ENCODE data around the gene BCL11A. TPM values are rescaled to one million over a fixed set of nuclear protein-coding genes. Genes with fewer than 3 reads are reported as not detected.
A peak's percentile ranks its signal among the peaks of the same experiment; 100 is the strongest.

BCL11A gene
- total RNA-seq, 2 experiments from 2014 or later = 0.45 to 0.54 TPM

DNA sequence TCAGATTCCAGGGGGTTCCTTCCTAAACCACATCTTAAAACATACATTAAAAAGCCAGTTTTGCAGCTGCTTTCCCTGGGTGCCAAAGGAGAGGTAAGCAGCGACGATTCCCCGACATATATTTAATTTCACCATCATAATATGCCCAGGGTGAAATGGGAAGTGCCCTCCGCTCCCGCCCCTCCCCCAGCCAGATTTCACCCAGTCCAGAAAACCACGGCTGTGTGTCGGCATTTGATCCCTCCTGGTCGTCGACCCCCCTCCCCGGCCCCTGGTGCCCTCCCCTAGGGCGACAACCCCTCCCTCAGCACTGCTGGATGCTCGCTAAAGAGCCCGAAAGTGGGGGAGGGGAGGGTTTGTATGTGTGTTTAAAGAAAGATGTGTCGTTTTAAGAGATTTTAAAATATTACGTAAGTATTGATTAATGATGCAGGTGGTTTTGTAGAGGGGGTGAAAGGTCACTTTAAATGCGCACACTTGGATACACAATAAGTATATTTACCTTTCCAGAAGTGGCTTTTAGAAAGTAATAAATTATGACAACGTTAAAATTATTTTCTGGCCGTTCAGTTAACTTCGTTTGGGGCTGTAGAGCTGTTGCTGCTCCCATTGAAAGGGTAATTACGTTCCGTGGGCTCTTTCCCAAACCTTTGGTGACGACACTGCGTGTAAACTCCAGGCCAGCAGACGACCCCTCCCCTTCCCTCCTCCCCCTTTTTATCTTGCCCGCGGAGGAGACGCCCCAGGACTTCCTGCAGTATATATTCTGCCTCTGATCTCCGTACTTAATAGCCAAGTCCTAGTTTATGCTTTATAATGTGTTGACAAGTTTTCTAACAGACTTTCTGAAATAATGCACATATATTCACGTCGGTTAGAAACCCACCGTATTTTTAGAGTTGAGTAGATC lies 3.4 kb upstream of the BCL11A start:
- Mint-ChIP-seq H3K36me3 (ENCODE audit: low read depth) (no peaks in the 10 kb centered on the region), H3K27me3 (peaks cover 55% of the 10 kb centered on the region), H3K9me3 (no peaks in the 10 kb centered on the region), H3K4me3 (peak overlapping the region; percentile 56), H3K4me1 (ENCODE audit: low read depth) (peaks cover 32% of the 10 kb centered on the region), H3K27ac (no peak overlapping the region)
- POLR2A ChIA-PET = no interaction called here
- DNase-seq (peak; percentile 30), ATAC-seq (peak; percentile 9)
- CTCF ChIA-PET = interaction anchor here (1.2 to 9.3 kb wide), 6 partner anchors 9 to 87 kb away, joined by 3 to 104 read pairs (median 4); no protein-coding TSS in a partner anchor
- TF ChIP-seq CTCF (IDR thresholded peaks at IDR 0.05) = no peak
- intact Hi-C loops (cut with micrococcal nuclease) = loop anchor here (10.0 kb wide), 2 partner anchors 672 to 1252 kb away; no protein-coding TSS in a partner anchor

DNA sequence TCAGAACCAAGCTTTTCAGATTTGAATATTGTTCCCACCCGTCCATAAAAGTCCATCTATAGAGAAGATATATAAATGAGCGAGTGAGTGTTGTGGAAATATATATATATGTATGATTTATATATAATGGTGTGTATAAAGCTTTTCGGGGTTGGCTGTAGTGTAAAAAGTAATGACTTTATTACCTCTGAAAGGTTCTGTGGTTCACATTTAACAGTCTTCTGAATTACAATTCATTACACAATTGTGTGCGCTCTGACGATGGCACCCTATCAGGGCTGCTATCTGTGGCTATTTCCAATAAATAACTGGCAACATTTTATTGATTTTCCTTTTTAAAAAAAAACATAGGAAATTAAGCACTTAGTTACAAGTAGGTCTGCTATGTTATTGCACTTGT lies 2.7 kb upstream of the BCL11A start:
- CTCF ChIA-PET = interaction anchor here (1.2 to 9.3 kb wide), 6 partner anchors 9 to 87 kb away, joined by 3 to 104 read pairs (median 4); no protein-coding TSS in a partner anchor
- H3K4me3 Mint-ChIP-seq = no peak overlapping the region
- peaks cover 54% of the 10 kb centered on the region for H3K27me3 Mint-ChIP-seq
- POLR2A ChIA-PET = interaction anchor here (1.0 kb wide), 1 partner anchor 17 kb away, joined by 3 read pairs; no protein-coding TSS in a partner anchor
- peaks cover 34% of the 10 kb centered on the region for H3K4me1 Mint-ChIP-seq (ENCODE audit: low read depth)
- DNase-seq (no peak), ATAC-seq (no peak)
- no peak overlapping the region for H3K27ac Mint-ChIP-seq
- H3K9me3 Mint-ChIP-seq = no peaks in the 10 kb centered on the region
- no peaks in the 10 kb centered on the region for H3K36me3 Mint-ChIP-seq (ENCODE audit: low read depth)
- TF ChIP-seq CTCF (IDR thresholded peaks at IDR 0.05) = no peak
- intact Hi-C loops (cut with micrococcal nuclease) = loop anchor here (10.0 kb wide), 2 partner anchors 671 to 1251 kb away; no protein-coding TSS in a partner anchor

DNA sequence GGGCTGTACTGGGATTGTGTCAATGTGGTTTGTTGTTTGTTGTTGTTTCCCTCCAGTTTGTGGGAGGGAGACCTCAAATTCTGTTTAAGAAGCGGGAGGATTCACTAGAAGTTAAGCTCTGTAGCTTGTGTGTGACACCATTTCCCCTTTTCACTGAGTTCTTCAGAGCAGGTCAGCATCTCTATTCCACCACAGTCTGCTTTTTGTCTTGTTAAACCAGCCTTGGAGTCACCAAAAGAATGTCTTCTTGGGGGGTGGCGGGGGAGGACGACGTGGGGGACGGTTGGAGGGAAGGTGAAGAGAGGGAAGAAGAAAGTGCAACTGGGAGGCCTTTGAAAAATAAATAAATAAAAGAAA lies 2.3 kb upstream of the BCL11A start:
- CTCF ChIA-PET = interaction anchor here (1.2 to 9.3 kb wide), 6 partner anchors 10 to 88 kb away, joined by 3 to 104 read pairs (median 4); no protein-coding TSS in a partner anchor
- ATAC-seq = no peak
- peaks cover 36% of the 10 kb centered on the region for H3K4me1 Mint-ChIP-seq (ENCODE audit: low read depth)

GRCh38 chr2:60555066-60555782 lies 1.8 kb upstream of the BCL11A start:
- ChIA-PET POLR2A (interaction anchor here (0.5 to 1.0 kb wide), 2 partner anchors 16 to 560 kb away, joined by 3 read pairs; no protein-coding TSS in a partner anchor), CTCF (interaction anchor here (1.3 to 9.3 kb wide), 5 partner anchors 10 to 29 kb away, joined by 3 to 104 read pairs (median 5); no protein-coding TSS in a partner anchor)
- Mint-ChIP-seq H3K27me3 (peaks cover 53% of the 10 kb centered on the region), H3K27ac (no peak overlapping the region), H3K4me3 (peak overlapping the region; percentile 76), H3K36me3 (ENCODE audit: low read depth) (no peaks in the 10 kb centered on the region), H3K4me1 (ENCODE audit: low read depth) (peaks cover 38% of the 10 kb centered on the region), H3K9me3 (no peaks in the 10 kb centered on the region)
- intact Hi-C loops (cut with micrococcal nuclease) = loop anchor here (10.0 kb wide), 2 partner anchors 670 to 1250 kb away; no protein-coding TSS in a partner anchor
- DNase-seq (peak; percentile 77), ATAC-seq (peak; percentile 40)
- TF ChIP-seq CTCF (IDR thresholded peaks at IDR 0.05) = peak; percentile 30

More for the DNA sequence above, 2.3 kb upstream of the BCL11A start:
- POLR2A ChIA-PET = interaction anchor here (1.0 kb wide), 1 partner anchor 17 kb away, joined by 3 read pairs; no protein-coding TSS in a partner anchor
- no peak for DNase-seq
- H3K27ac Mint-ChIP-seq = no peak overlapping the region
- peak overlapping the region; percentile 76 for H3K4me3 Mint-ChIP-seq
- no peaks in the 10 kb centered on the region for H3K9me3 Mint-ChIP-seq
- H3K27me3 Mint-ChIP-seq = peaks cover 54% of the 10 kb centered on the region
- no peak for TF ChIP-seq CTCF (IDR thresholded peaks at IDR 0.05)
- intact Hi-C loops (cut with micrococcal nuclease) = loop anchor here (10.0 kb wide), 2 partner anchors 671 to 1251 kb away; no protein-coding TSS in a partner anchor
- H3K36me3 Mint-ChIP-seq (ENCODE audit: low read depth) = no peaks in the 10 kb centered on the region
